Neutrophil (primary cell): Measurements from ENCODE around the gene SMIM11.

Source experiments
- H3K27ac ChIP-seq: fragments of 200-600 bp; sonication (generic); 2 replicates; pipeline ENCODE4 v1.5.1; 2016; ENCODE audit warnings: mild to moderate bottlenecking, moderate library complexity
- H3K27me3 ChIP-seq: fragments of 200-600 bp; sonication (generic); 2 replicates; pipeline ENCODE4 v1.6.0; 2016; ENCODE audit warnings: mild to moderate bottlenecking
- H3K36me3 ChIP-seq: fragments of 200-600 bp; sonication (generic); 2 replicates; pipeline ENCODE4 v1.5.1; 2017
- H3K4me1 ChIP-seq, 2 experiments: fragments of 200-600 bp in 1 of 2; sonication (generic) in 1 of 2; 1 replicate in 1 of 2; 2 replicates in 1 of 2; pipeline versions ENCODE4 v1.5.1 to v1.6.1; 2013 to 2016; ENCODE audit warnings: low read depth in 1 of 2, low read length in 1 of 2, mild to moderate bottlenecking in 1 of 2, moderate library complexity in 1 of 2; ENCODE audit not compliant: control insufficient read depth in 1 of 2, insufficient read depth in 1 of 2
- H3K4me3 ChIP-seq, 2 experiments: fragments of 200-600 bp in 1 of 2; sonication (generic) in 1 of 2; 1 replicate in 1 of 2; 2 replicates in 1 of 2; pipeline ENCODE4 v1.5.1; 2013 to 2016; ENCODE audit warnings: low read depth in 1 of 2, low read length in 1 of 2, mild to moderate bottlenecking in 1 of 2, moderate library complexity in 1 of 2
- H3K9me3 ChIP-seq: fragments of 200-600 bp; sonication (generic); 2 replicates; pipeline ENCODE4 v1.5.1; 2016
- CTCF ChIP-seq: fragments of 200-600 bp; sonication (generic); IDR thresholded peaks from 2 replicates; pipeline ENCODE4 v1.5.1; 2016; ENCODE audit warnings: antibody characterized with exemption

SMIM11 gene

GRCh38 chr21:34342476-34342875, 32.8 kb upstream of the SMIM11 start:
- Histone ChIP-seq H3K9me3 (no peaks in the 10 kb centered on the region), H3K36me3 (no peaks in the 10 kb centered on the region), H3K4me3 (no peak overlapping the region), H3K27ac (no peak overlapping the region), H3K4me1 (no peaks in the 10 kb centered on the region), H3K27me3 (no peaks in the 10 kb centered on the region)
- TF ChIP-seq CTCF, result no peak

GRCh38 chr21:34343347-34343746, 32.0 kb upstream of the SMIM11 start:
- Histone ChIP-seq H3K27ac (no peak overlapping the region), H3K27me3 (no peaks in the 10 kb centered on the region), H3K9me3 (no peaks in the 10 kb centered on the region), H3K4me3 (no peak overlapping the region), H3K36me3 (no peaks in the 10 kb centered on the region), H3K4me1 (no peaks in the 10 kb centered on the region)
- TF ChIP-seq CTCF, result no peak

- TF ChIP-seq CTCF, result no peak
- H3K36me3 ChIP-seq, result no peaks in the 10 kb centered on the region
- no peaks in the 10 kb centered on the region for H3K9me3 ChIP-seq
Observed at GRCh38 chr21:34343838-34344381, 31.4 kb upstream of the SMIM11 start.

GRCh38 chr21:34344584-34344983, 30.7 kb upstream of the SMIM11 start:
- TF ChIP-seq CTCF, result no peak
- no peak overlapping the region for H3K27ac ChIP-seq

More at GRCh38 chr21:34343838-34344381, 31.4 kb upstream of the SMIM11 start:
- Histone ChIP-seq H3K4me3 (no peak overlapping the region), H3K27me3 (no peaks in the 10 kb centered on the region), H3K4me1 (no peaks in the 10 kb centered on the region), H3K27ac (no peak overlapping the region)

GRCh38 chr21:34345091-34345871, 30.0 kb upstream of the SMIM11 start:
- no peak overlapping the region for H3K4me3 ChIP-seq
- H3K36me3 ChIP-seq, result no peaks in the 10 kb centered on the region
- H3K27ac ChIP-seq, result no peak overlapping the region
- no peak for TF ChIP-seq CTCF
- H3K4me1 ChIP-seq, result no peaks in the 10 kb centered on the region
- peaks cover 6% of the 10 kb centered on the region for H3K27me3 ChIP-seq
- H3K9me3 ChIP-seq, result no peaks in the 10 kb centered on the region

More at GRCh38 chr21:34344584-34344983, 30.7 kb upstream of the SMIM11 start:
- Histone ChIP-seq H3K4me1 (no peaks in the 10 kb centered on the region), H3K4me3 (no peak overlapping the region), H3K9me3 (no peaks in the 10 kb centered on the region), H3K36me3 (no peaks in the 10 kb centered on the region), H3K27me3 (peaks cover 6% of the 10 kb centered on the region)
